Measurements from ENCODE around the gene CFAP20DC. TPM values are rescaled to one million over a fixed set of nuclear protein-coding genes. Genes with fewer than 3 reads are reported as not detected.

Gene CFAP20DC
- total RNA-seq, 2 experiments from 2014 or later: 1.5 to 1.6 TPM

- Mint-ChIP-seq H3K9me3 (ENCODE audit: insufficient read depth) (no peaks in the 10 kb centered on the region), H3K36me3 (ENCODE audit: low read depth) (no peaks in the 10 kb centered on the region), H3K27me3 (ENCODE audit: low read depth) (peaks cover 11% of the 10 kb centered on the region), H3K4me1 (ENCODE audit: low read depth) (no peaks in the 10 kb centered on the region), H3K27ac (no peak overlapping the region), H3K4me3 (no peak overlapping the region)
- ChIA-PET POLR2A (no interaction called here), CTCF (no interaction called here)
- DNase-seq (no peak), ATAC-seq (no peak)
Observed at GRCh38 chr3:58746758-58747157, 303.1 kb downstream of the CFAP20DC start.

GRCh38 chr3:58743296-58743695 is 306.5 kb downstream of the CFAP20DC start:
- Mint-ChIP-seq H3K36me3 (ENCODE audit: low read depth) (no peaks in the 10 kb centered on the region), H3K27ac (no peak overlapping the region), H3K4me1 (ENCODE audit: low read depth) (no peaks in the 10 kb centered on the region), H3K4me3 (no peak overlapping the region), H3K9me3 (ENCODE audit: insufficient read depth) (no peaks in the 10 kb centered on the region), H3K27me3 (ENCODE audit: low read depth) (peaks cover 11% of the 10 kb centered on the region)
- CTCF ChIA-PET: no interaction called here
- POLR2A ChIA-PET: no interaction called here
- DNase-seq (no peak), ATAC-seq (no peak)

- ChIA-PET CTCF (no interaction called here), POLR2A (no interaction called here)
- ATAC-seq: no peak
- DNase-seq: no peak
- no peak overlapping the region for H3K27ac Mint-ChIP-seq
- peaks cover 11% of the 10 kb centered on the region for H3K27me3 Mint-ChIP-seq (ENCODE audit: low read depth)
- no peaks in the 10 kb centered on the region for H3K36me3 Mint-ChIP-seq (ENCODE audit: low read depth)
- H3K4me1 Mint-ChIP-seq (ENCODE audit: low read depth): no peaks in the 10 kb centered on the region
- no peak overlapping the region for H3K4me3 Mint-ChIP-seq
- H3K9me3 Mint-ChIP-seq (ENCODE audit: insufficient read depth): no peaks in the 10 kb centered on the region
Observed at GRCh38 chr3:58742239-58742638, 307.6 kb downstream of the CFAP20DC start.

GRCh38 chr3:58737644-58738043 is 312.2 kb downstream of the CFAP20DC start:
- DNase-seq (no peak), ATAC-seq (no peak)
- Mint-ChIP-seq H3K9me3 (ENCODE audit: insufficient read depth) (no peaks in the 10 kb centered on the region), H3K4me1 (ENCODE audit: low read depth) (no peaks in the 10 kb centered on the region), H3K27ac (no peak overlapping the region), H3K4me3 (no peak overlapping the region), H3K27me3 (ENCODE audit: low read depth) (peaks cover 4% of the 10 kb centered on the region), H3K36me3 (ENCODE audit: low read depth) (no peaks in the 10 kb centered on the region)
- POLR2A ChIA-PET: no interaction called here
- CTCF ChIA-PET: no interaction called here

- H3K4me3 Mint-ChIP-seq: no peak overlapping the region
- no peaks in the 10 kb centered on the region for H3K9me3 Mint-ChIP-seq (ENCODE audit: insufficient read depth)
- H3K27ac Mint-ChIP-seq: no peak overlapping the region
- H3K36me3 Mint-ChIP-seq (ENCODE audit: low read depth): no peaks in the 10 kb centered on the region
- DNase-seq (no peak), ATAC-seq (no peak)
- H3K27me3 Mint-ChIP-seq (ENCODE audit: low read depth): peaks cover 2% of the 10 kb centered on the region
- no peaks in the 10 kb centered on the region for H3K4me1 Mint-ChIP-seq (ENCODE audit: low read depth)
- ChIA-PET CTCF (interaction anchor here (1.3 kb wide), 1 partner anchor 91 kb away, joined by 4 read pairs; no protein-coding TSS in a partner anchor), POLR2A (no interaction called here)
Observed at GRCh38 chr3:58731673-58732072, 318.2 kb downstream of the CFAP20DC start.

- POLR2A ChIA-PET: no interaction called here
- CTCF ChIA-PET: no interaction called here
- DNase-seq: no peak
- no peaks in the 10 kb centered on the region for H3K4me1 Mint-ChIP-seq (ENCODE audit: low read depth)
- ATAC-seq: no peak
- no peak overlapping the region for H3K4me3 Mint-ChIP-seq
- peaks cover 2% of the 10 kb centered on the region for H3K27me3 Mint-ChIP-seq (ENCODE audit: low read depth)
- no peak overlapping the region for H3K27ac Mint-ChIP-seq
- H3K36me3 Mint-ChIP-seq (ENCODE audit: low read depth): no peaks in the 10 kb centered on the region
- H3K9me3 Mint-ChIP-seq (ENCODE audit: insufficient read depth): no peaks in the 10 kb centered on the region
Observed at GRCh38 chr3:58728723-58729122, 321.1 kb downstream of the CFAP20DC start.

GRCh38 chr3:58725326-58725853 is 324.4 kb downstream of the CFAP20DC start:
- ChIA-PET POLR2A (no interaction called here), CTCF (no interaction called here)
- no peak overlapping the region for H3K27ac Mint-ChIP-seq
- ATAC-seq (no peak), DNase-seq (no peak)
- no peaks in the 10 kb centered on the region for H3K36me3 Mint-ChIP-seq (ENCODE audit: low read depth)
- no peak overlapping the region for H3K4me3 Mint-ChIP-seq
- H3K9me3 Mint-ChIP-seq (ENCODE audit: insufficient read depth): no peaks in the 10 kb centered on the region
- H3K27me3 Mint-ChIP-seq (ENCODE audit: low read depth): no peaks in the 10 kb centered on the region
- no peaks in the 10 kb centered on the region for H3K4me1 Mint-ChIP-seq (ENCODE audit: low read depth)

GRCh38 chr3:58724336-58724735 is 325.5 kb downstream of the CFAP20DC start:
- DNase-seq: no peak
- no peaks in the 10 kb centered on the region for H3K9me3 Mint-ChIP-seq (ENCODE audit: insufficient read depth)
- no peak overlapping the region for H3K27ac Mint-ChIP-seq
- no peaks in the 10 kb centered on the region for H3K27me3 Mint-ChIP-seq (ENCODE audit: low read depth)
- POLR2A ChIA-PET: no interaction called here
- no peak for ATAC-seq
- H3K4me3 Mint-ChIP-seq: no peak overlapping the region
- H3K36me3 Mint-ChIP-seq (ENCODE audit: low read depth): no peaks in the 10 kb centered on the region
- no peaks in the 10 kb centered on the region for H3K4me1 Mint-ChIP-seq (ENCODE audit: low read depth)
- CTCF ChIA-PET: no interaction called here

- Mint-ChIP-seq H3K4me3 (no peak overlapping the region), H3K36me3 (ENCODE audit: low read depth) (no peaks in the 10 kb centered on the region), H3K27me3 (ENCODE audit: low read depth) (no peaks in the 10 kb centered on the region), H3K9me3 (ENCODE audit: insufficient read depth) (no peaks in the 10 kb centered on the region), H3K27ac (no peak overlapping the region), H3K4me1 (ENCODE audit: low read depth) (no peaks in the 10 kb centered on the region)
- ChIA-PET CTCF (no interaction called here), POLR2A (no interaction called here)
- DNase-seq: no peak
- ATAC-seq: no peak
Observed at GRCh38 chr3:58723173-58723572, 326.7 kb downstream of the CFAP20DC start.

GRCh38 chr3:58722561-58722960 is 327.3 kb downstream of the CFAP20DC start:
- ATAC-seq (no peak), DNase-seq (no peak)
- H3K4me1 Mint-ChIP-seq (ENCODE audit: low read depth): no peaks in the 10 kb centered on the region
- no peaks in the 10 kb centered on the region for H3K9me3 Mint-ChIP-seq (ENCODE audit: insufficient read depth)
- POLR2A ChIA-PET: no interaction called here
- CTCF ChIA-PET: no interaction called here
- no peak overlapping the region for H3K4me3 Mint-ChIP-seq
- H3K36me3 Mint-ChIP-seq (ENCODE audit: low read depth): no peaks in the 10 kb centered on the region
- no peaks in the 10 kb centered on the region for H3K27me3 Mint-ChIP-seq (ENCODE audit: low read depth)
- H3K27ac Mint-ChIP-seq: no peak overlapping the region

- Mint-ChIP-seq H3K27me3 (ENCODE audit: low read depth) (no peaks in the 10 kb centered on the region), H3K4me1 (ENCODE audit: low read depth) (no peaks in the 10 kb centered on the region), H3K9me3 (ENCODE audit: insufficient read depth) (no peaks in the 10 kb centered on the region), H3K4me3 (no peak overlapping the region), H3K27ac (no peak overlapping the region), H3K36me3 (ENCODE audit: low read depth) (no peaks in the 10 kb centered on the region)
- POLR2A ChIA-PET: no interaction called here
- ATAC-seq (no peak), DNase-seq (no peak)
- CTCF ChIA-PET: no interaction called here
Observed at GRCh38 chr3:58720526-58720925, 329.3 kb downstream of the CFAP20DC start.

- H3K9me3 Mint-ChIP-seq (ENCODE audit: insufficient read depth): no peaks in the 10 kb centered on the region
- CTCF ChIA-PET: no interaction called here
- no peaks in the 10 kb centered on the region for H3K4me1 Mint-ChIP-seq (ENCODE audit: low read depth)
- ATAC-seq: no peak
- POLR2A ChIA-PET: interaction anchor here (0.6 kb wide), 1 partner anchor 27 kb away, joined by 3 read pairs; no protein-coding TSS in a partner anchor
- H3K4me3 Mint-ChIP-seq: no peak overlapping the region
- H3K27ac Mint-ChIP-seq: no peak overlapping the region
- no peaks in the 10 kb centered on the region for H3K27me3 Mint-ChIP-seq (ENCODE audit: low read depth)
- no peaks in the 10 kb centered on the region for H3K36me3 Mint-ChIP-seq (ENCODE audit: low read depth)
- no peak for DNase-seq
Observed at GRCh38 chr3:58719684-58720083, 330.1 kb downstream of the CFAP20DC start.

- H3K27me3 Mint-ChIP-seq (ENCODE audit: low read depth): no peaks in the 10 kb centered on the region
- ChIA-PET CTCF (no interaction called here), POLR2A (no interaction called here)
- no peak for DNase-seq
- no peaks in the 10 kb centered on the region for H3K4me1 Mint-ChIP-seq (ENCODE audit: low read depth)
- no peaks in the 10 kb centered on the region for H3K36me3 Mint-ChIP-seq (ENCODE audit: low read depth)
- ATAC-seq: no peak
- H3K4me3 Mint-ChIP-seq: no peak overlapping the region
- H3K27ac Mint-ChIP-seq: no peak overlapping the region
- H3K9me3 Mint-ChIP-seq (ENCODE audit: insufficient read depth): no peaks in the 10 kb centered on the region
Observed at GRCh38 chr3:58713715-58714401, 336.0 kb downstream of the CFAP20DC start.

All from activated CD8-positive, alpha-beta T cell treated with anti-CD3 and anti-CD28 coated beads, Interleukin-2, amount 10 ng/mL, durations not matched to agents 7 days and 5 days (primary cell).